ENCODE measurements around the gene CFAP99.

GRCh38 chr4:2478229-2478628 is 59.5 kb downstream of the CFAP99 start:
- TF ChIP-seq EZH2 (IDR thresholded peaks at IDR 0.05; ENCODE audit: low read depth, low read length, severe bottlenecking) = no peak
- no peak for TF ChIP-seq SIN3A (conservative IDR thresholded peaks at IDR 0.05 in 1 of 2, IDR thresholded peaks at IDR 0.05 in 1 of 2; ENCODE audit: low read depth in 1 of 2, low read length in 2 of 2)
- TF ChIP-seq, protein P1, sequence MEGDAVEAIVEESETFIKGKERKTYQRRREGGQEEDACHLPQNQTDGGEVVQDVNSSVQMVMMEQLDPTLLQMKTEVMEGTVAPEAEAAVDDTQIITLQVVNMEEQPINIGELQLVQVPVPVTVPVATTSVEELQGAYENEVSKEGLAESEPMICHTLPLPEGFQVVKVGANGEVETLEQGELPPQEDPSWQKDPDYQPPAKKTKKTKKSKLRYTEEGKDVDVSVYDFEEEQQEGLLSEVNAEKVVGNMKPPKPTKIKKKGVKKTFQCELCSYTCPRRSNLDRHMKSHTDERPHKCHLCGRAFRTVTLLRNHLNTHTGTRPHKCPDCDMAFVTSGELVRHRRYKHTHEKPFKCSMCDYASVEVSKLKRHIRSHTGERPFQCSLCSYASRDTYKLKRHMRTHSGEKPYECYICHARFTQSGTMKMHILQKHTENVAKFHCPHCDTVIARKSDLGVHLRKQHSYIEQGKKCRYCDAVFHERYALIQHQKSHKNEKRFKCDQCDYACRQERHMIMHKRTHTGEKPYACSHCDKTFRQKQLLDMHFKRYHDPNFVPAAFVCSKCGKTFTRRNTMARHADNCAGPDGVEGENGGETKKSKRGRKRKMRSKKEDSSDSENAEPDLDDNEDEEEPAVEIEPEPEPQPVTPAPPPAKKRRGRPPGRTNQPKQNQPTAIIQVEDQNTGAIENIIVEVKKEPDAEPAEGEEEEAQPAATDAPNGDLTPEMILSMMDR (IDR thresholded peaks at IDR 0.05; ENCODE audit: control extremely low read depth in 1 of 3, insufficient read depth in 1 of 3, low read depth in 1 of 3, low read length in 3 of 3) = no peak
- no peak for TF ChIP-seq TBP (IDR thresholded peaks at IDR 0.05; ENCODE audit: low read depth, low read length)
- no peak for TF ChIP-seq GTF2F1 (IDR thresholded peaks at IDR 0.05; ENCODE audit: borderline replicate concordance, low read depth, low read length)
- no peak for TF ChIP-seq MAX (IDR thresholded peaks at IDR 0.05)

All from H1 (cell line).